OCI-M2 (cell line): ENCODE data around the gene DEFB125.
"Not testable (repeated sequence)": the region's sequence is repeated elsewhere in the genome, so short reads cannot be mapped to it uniquely, and the experiment has no call there.

Experiments used
- DNase-seq: peaks from one replicate; lab custom pipeline; 2025; ENCODE audit not compliant: unreplicated experiment; lab: John Stamatoyannopoulos, UW

Gene DEFB125

GRCh38 chr20:87401-87800 lies at the start of gene DEFB125:
Gene DEFB125, plus strand, starts transcription at chr20:87672. Its CDS starts 38 bp downstream, at chr20:87710.
- no peak for DNase-seq

- DNase-seq, result no peak
These were observed 27.2 kb upstream of the DEFB125 start for GRCh38 chr20:60035-60918.

GRCh38 chr20:61230-61629 lies 26.2 kb upstream of the DEFB125 start:
- no peak for DNase-seq

GRCh38 chr20:61757-62156 lies 25.7 kb upstream of the DEFB125 start:
- no peak for DNase-seq

- no peak for DNase-seq
These were observed 25.0 kb upstream of the DEFB125 start for GRCh38 chr20:62487-62886.

- no peak for DNase-seq
These were observed 23.4 kb upstream of the DEFB125 start for GRCh38 chr20:64026-64603.

GRCh38 chr20:64766-65322 lies 22.6 kb upstream of the DEFB125 start:
- DNase-seq, result no peak

GRCh38 chr20:77231-77630 lies 10.2 kb upstream of the DEFB125 start:
- DNase-seq, result no peak

- DNase-seq, result no peak
These were observed 9.1 kb upstream of the DEFB125 start for GRCh38 chr20:78338-78737.

- no peak for DNase-seq
These were observed 7.9 kb upstream of the DEFB125 start for GRCh38 chr20:79565-79964.

- no peak for DNase-seq
These were observed 3.2 kb downstream of the DEFB125 start for GRCh38 chr20:90651-91050.

GRCh38 chr20:93641-94040 lies 6.2 kb downstream of the DEFB125 start:
- no peak for DNase-seq

- no peak for DNase-seq
These were observed 7.7 kb downstream of the DEFB125 start for GRCh38 chr20:95215-95614.

GRCh38 chr20:97691-98090 lies 10.2 kb downstream of the DEFB125 start:
- not testable (repeated sequence) for DNase-seq

- no peak for DNase-seq
These were observed 14.5 kb downstream of the DEFB125 start for GRCh38 chr20:101975-102374.

GRCh38 chr20:103456-103855 lies 16.0 kb downstream of the DEFB125 start:
- DNase-seq, result no peak

GRCh38 chr20:112396-112795 lies 24.9 kb downstream of the DEFB125 start:
- no peak for DNase-seq

GRCh38 chr20:117518-117917 lies 30.0 kb downstream of the DEFB125 start:
- no peak for DNase-seq

GRCh38 chr20:129786-130323 lies 42.4 kb downstream of the DEFB125 start:
- DNase-seq, result not testable (repeated sequence)

- DNase-seq, result no peak
These were observed 50.4 kb downstream of the DEFB125 start for GRCh38 chr20:137668-138490.

GRCh38 chr20:142290-142689 lies 54.8 kb downstream of the DEFB125 start, which contains the start of gene DEFB126:
Gene DEFB126, plus strand, starts transcription at chr20:142590. Its CDS starts 39 bp downstream, at chr20:142629.
- no peak for DNase-seq
